Activated CD8-positive, alpha-beta T cell treated with anti-CD3 and anti-CD28 coated beads, Interleukin-2, amount 10 ng/mL, durations not matched to agents 7 days and 5 days (primary cell): ENCODE data around the gene THADA. TPM values are rescaled to one million over a fixed set of nuclear protein-coding genes. Genes with fewer than 3 reads are reported as not detected.

ENCODE experiments used
- ATAC-seq: fragments of 150-1000 bp; cut with Tn5 transposase; one replicate; pipeline ENCODE4 v1.10.0; 2021; ENCODE audit warnings: moderate library complexity
- CTCF ChIA-PET: fragments of 350-600 bp; sonication (Branson Sonifier 250); formaldehyde crosslinking; loops from one replicate; lab custom pipeline; 2021; ENCODE audit warnings: antibody characterized with exemption; lab: Charles Lee
- POLR2A ChIA-PET: fragments of 350-600 bp; sonication (Branson Sonifier 250); formaldehyde crosslinking; loops from one replicate; lab custom pipeline; 2021; ENCODE audit warnings: antibody characterized with exemption; lab: Charles Lee
- DNase-seq: peaks from one replicate; pipeline ENCODE4 v3.0.0-alpha.2; 2020
- H3K27ac Mint-ChIP-seq: one replicate; pipeline ENCODE4 v1.8.0; 2021; ENCODE audit warnings: mild to moderate bottlenecking, mixed read lengths
- H3K27me3 Mint-ChIP-seq: one replicate; pipeline ENCODE4 v1.8.0; 2021; ENCODE audit warnings: low read depth, mixed read lengths
- H3K36me3 Mint-ChIP-seq: one replicate; pipeline ENCODE4 v1.8.0; 2021; ENCODE audit warnings: low read depth, mixed read lengths
- H3K4me1 Mint-ChIP-seq: one replicate; pipeline ENCODE4 v1.8.0; 2021; ENCODE audit warnings: low read depth, mixed read lengths
- H3K4me3 Mint-ChIP-seq: one replicate; pipeline ENCODE4 v1.8.0; 2021; ENCODE audit warnings: mild to moderate bottlenecking, mixed read lengths
- H3K9me3 Mint-ChIP-seq: one replicate; pipeline ENCODE4 v1.8.0; 2022; ENCODE audit warnings: mixed read lengths; ENCODE audit not compliant: insufficient read depth
- total RNA-seq, 2 experiments: library from RNA; stranded (reverse); gene quantifications; one replicate each; pipeline ENCODE4 v1.2.3, GENCODE V29; 2021

Gene THADA
- total RNA-seq, 2 experiments from 2014 or later = 27.0 to 31.9 TPM

DNA sequence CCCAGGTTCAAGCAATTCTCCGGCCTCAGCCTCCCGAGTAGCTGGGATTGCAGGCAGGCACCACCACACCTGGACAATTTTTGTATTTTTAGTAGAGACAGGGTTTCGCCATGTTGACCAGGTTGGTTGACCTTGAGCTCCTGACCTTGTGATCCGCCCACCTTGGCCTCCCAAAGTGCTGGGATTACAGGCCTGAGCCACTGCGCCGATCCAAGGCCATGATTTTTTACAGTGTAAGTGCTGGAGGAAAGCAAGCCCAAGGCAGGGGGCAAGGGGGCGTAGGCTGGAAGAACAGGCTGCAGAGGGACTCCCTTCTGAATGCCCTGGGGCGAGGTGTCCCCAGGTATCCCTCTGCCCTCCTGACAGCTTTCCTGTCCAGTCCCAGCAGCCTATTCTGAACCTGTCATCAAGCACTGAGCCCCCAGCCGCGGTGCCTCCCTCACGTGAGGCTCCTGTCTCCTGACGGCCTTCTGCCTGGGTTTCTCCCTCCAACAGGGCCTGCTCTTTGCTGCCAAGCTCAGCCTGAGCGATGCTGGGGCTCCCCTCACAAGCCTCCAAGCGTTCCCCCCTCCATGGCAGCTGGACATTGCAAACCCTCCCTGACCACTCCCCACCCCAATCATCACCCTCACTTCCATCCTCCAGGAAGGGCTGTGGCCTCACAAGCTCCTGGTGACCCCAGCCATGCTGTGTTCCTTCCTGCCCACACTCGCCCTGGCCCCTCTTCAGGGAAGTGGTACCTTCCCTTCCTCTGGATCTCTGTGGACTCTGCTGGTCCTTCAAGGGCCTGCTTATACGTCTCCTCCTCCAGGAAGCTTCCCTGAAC lies 407.1 kb downstream of the THADA start:
- ATAC-seq (no peak), DNase-seq (no peak)
- ChIA-PET POLR2A (interaction anchor here (1.2 kb wide), 1 partner anchor 56 kb away, joined by 3 read pairs; no protein-coding TSS in a partner anchor), CTCF (interaction anchor here (3.0 kb wide), 1 partner anchor 14 kb away, joined by 14 read pairs; no protein-coding TSS in a partner anchor)
- Mint-ChIP-seq H3K9me3 (no peaks in the 10 kb centered on the region), H3K4me1 (peaks cover 63% of the 10 kb centered on the region), H3K27ac (peak overlapping the region; percentile 16), H3K4me3 (no peak overlapping the region), H3K36me3 (no peaks in the 10 kb centered on the region), H3K27me3 (no peaks in the 10 kb centered on the region)

DNA sequence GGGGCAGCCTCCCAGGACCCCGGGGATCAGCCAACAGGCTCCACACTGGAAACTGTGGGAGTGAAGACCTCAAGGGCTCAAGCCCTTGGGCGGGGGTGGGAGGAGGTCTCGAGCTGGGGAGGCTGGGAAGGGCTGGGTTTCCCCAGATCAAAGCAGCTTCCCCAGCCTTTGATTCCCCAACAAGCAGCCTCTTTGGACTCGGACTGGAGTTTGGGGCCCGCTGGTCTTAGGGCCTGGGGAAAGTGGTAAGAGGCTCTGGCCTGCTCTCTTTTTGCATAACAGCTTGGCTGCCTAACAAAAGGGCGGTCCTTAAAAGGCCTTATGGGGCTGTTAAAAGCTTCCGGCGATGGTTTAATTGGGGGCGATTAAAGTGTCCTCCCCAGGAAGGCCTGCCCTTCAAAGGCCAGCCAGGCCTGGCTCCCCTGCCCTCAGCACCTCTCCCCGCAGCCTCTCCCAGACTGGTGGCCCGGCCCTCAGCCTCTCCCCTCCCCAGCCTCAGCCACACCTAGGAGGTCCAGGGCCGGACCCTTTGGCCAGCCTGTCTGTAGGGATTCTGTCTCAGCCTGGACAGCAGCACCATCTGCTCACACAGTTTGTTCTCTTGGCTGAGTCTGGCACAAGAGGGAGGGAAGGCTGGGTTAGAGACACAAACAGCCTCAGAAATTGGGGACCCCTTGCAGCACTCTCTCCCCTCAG lies 409.0 kb downstream of the THADA start:
- CTCF ChIA-PET = interaction anchor here (1.3 to 3.0 kb wide), 2 partner anchors 12 to 38 kb away, joined by 3 to 14 read pairs; no protein-coding TSS in a partner anchor
- Mint-ChIP-seq H3K9me3 (no peaks in the 10 kb centered on the region), H3K4me3 (no peak overlapping the region), H3K4me1 (peaks cover 46% of the 10 kb centered on the region), H3K27ac (no peak overlapping the region), H3K36me3 (no peaks in the 10 kb centered on the region), H3K27me3 (no peaks in the 10 kb centered on the region)
- DNase-seq = no peak
- POLR2A ChIA-PET = interaction anchor here (1.0 to 2.0 kb wide), 2 partner anchors 12 to 40 kb away, joined by 4 to 7 read pairs; partner anchors contain the start of gene ZFP36L2
- no peak for ATAC-seq

DNA sequence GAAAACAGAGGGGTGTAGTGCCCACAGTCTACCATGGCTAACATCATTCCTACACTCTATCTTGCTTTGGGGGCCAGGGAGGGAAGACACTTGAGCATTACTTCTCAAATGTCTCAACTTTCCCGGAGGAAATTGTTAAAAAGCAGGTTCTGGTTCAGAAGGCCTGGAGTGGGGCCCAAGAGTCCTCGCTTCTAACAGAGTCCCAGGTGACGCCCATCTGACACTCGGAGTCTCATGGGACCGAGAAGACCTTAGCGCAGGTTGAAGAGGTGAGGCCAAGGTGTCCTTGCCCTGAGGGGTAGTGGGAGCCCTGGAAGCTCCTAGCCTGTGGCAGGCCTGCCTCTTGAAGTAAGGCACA lies 409.5 kb downstream of the THADA start:
- no peak for ATAC-seq

DNA sequence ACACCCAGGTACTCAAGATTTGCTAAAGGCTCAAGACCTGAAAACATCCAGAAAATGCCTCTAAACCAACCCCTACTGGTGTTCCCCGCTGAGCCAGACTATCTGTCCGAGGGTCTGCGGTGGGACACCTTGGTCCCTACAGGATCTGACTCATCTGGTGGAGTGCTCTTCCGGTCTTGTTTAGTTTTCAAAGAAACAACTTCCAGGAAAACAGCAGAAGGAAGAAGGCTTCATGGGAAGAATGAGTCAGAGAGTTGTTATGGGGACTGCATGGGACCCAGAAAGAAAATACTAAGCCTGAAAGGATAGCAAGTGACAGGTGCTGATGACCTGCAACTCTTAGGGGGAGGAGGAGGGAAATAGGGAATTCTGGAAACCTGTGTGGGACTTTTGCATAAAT lies 410.7 kb downstream of the THADA start:
- DNase-seq (no peak), ATAC-seq (no peak)
- ChIA-PET POLR2A (no interaction called here), CTCF (no interaction called here)
- Mint-ChIP-seq H3K27me3 (no peaks in the 10 kb centered on the region), H3K36me3 (no peaks in the 10 kb centered on the region), H3K4me1 (peaks cover 42% of the 10 kb centered on the region), H3K27ac (peak overlapping the region; percentile 11), H3K9me3 (no peaks in the 10 kb centered on the region), H3K4me3 (no peak overlapping the region)

More for the DNA sequence above, 409.5 kb downstream of the THADA start:
- Mint-ChIP-seq H3K4me1 (peaks cover 44% of the 10 kb centered on the region), H3K27ac (no peak overlapping the region), H3K4me3 (no peak overlapping the region), H3K36me3 (no peaks in the 10 kb centered on the region), H3K9me3 (no peaks in the 10 kb centered on the region), H3K27me3 (no peaks in the 10 kb centered on the region)
- DNase-seq = no peak
- POLR2A ChIA-PET = interaction anchor here (1.0 to 2.0 kb wide), 2 partner anchors 12 to 41 kb away, joined by 4 to 7 read pairs; partner anchors contain the start of gene ZFP36L2
- CTCF ChIA-PET = interaction anchor here (1.3 to 3.0 kb wide), 2 partner anchors 12 to 38 kb away, joined by 3 to 14 read pairs; no protein-coding TSS in a partner anchor

DNA sequence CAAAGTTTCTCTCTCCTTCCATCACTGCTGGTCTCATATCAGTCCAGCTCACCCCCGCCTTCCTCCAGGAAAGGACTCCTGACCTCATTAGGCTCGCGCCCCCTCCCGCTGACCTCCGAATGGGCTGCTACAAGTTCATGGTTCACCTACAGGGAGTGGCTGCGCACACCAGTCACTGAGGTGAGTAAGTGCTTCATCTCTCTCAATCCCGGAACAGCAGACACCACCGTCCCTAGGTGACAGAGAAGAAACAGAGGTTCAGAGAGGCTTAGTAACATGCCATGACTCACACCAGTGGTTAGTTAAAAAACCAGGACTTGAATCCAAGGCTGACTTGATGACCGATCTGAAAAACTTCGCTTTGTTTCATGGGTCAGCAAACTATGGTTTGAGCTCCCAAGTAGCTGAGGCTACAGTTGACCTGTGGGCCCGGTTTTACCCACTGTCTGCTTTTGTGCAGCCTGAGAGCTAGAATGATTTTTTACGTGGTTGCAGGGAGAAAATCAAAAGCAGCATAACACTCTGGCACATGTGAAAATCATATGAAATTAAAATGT lies 411.4 kb downstream of the THADA start:
- ChIA-PET CTCF (no interaction called here), POLR2A (no interaction called here)
- ATAC-seq = peak; percentile 78
- Mint-ChIP-seq H3K27ac (peak overlapping the region; percentile 68), H3K27me3 (no peaks in the 10 kb centered on the region), H3K9me3 (no peaks in the 10 kb centered on the region), H3K4me1 (peaks cover 42% of the 10 kb centered on the region), H3K36me3 (no peaks in the 10 kb centered on the region), H3K4me3 (no peak overlapping the region)
- DNase-seq = peak; percentile 58

DNA sequence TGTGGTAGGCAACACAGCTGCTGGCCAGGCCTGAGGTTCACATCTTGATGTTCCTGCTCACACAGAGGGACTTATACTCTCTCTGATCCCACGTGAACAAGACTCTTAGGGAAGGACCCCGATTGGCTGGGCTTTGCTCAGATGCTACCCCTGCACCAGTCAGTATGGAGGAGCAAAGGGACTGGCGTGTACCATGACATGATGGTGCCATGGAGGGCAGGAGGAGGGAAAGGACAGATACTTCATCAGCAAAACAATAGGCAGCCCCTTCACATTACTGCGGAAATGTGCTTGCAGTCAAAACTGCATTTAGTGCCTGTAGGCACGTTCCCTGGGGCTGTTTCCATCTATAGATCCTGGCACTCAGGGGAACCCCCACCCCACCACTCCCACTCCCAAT lies 412.1 kb downstream of the THADA start:
- Mint-ChIP-seq H3K27me3 (no peaks in the 10 kb centered on the region), H3K4me1 (peaks cover 43% of the 10 kb centered on the region), H3K36me3 (no peaks in the 10 kb centered on the region), H3K27ac (no peak overlapping the region), H3K4me3 (no peak overlapping the region), H3K9me3 (no peaks in the 10 kb centered on the region)
- DNase-seq (no peak), ATAC-seq (no peak)
- ChIA-PET POLR2A (interaction anchor here (0.8 to 0.9 kb wide), 2 partner anchors 9 to 44 kb away, joined by 3 read pairs; no protein-coding TSS in a partner anchor), CTCF (no interaction called here)

DNA sequence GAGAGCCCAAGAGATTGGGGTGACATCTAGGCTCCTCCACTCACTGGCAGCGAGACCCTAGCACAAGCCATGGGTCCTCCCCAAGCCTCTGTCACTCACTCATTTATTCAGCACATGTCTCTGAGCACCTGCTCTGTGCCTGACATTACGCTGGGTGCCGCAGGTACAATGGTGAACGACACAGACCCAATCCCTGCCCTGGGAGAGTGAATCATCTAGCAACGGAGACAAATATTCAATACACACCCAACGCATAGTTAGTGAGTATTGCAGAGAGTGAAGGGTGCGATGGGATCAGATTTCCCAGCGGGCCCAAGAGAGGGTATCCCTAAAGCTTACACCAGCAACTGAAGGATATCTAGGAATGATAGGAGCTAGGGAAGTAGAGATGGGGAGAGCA lies 414.9 kb downstream of the THADA start:
- H3K9me3 Mint-ChIP-seq = no peaks in the 10 kb centered on the region
- ATAC-seq (no peak), DNase-seq (no peak)
- peaks cover 51% of the 10 kb centered on the region for H3K4me1 Mint-ChIP-seq
- peak overlapping the region; percentile 35 for H3K27ac Mint-ChIP-seq
- no peaks in the 10 kb centered on the region for H3K27me3 Mint-ChIP-seq
- POLR2A ChIA-PET = interaction anchor here (13.8 kb wide), 1 partner anchor 43 kb away, joined by 248 read pairs; the partner anchor contains the start of gene ZFP36L2
- H3K4me3 Mint-ChIP-seq = no peak overlapping the region
- CTCF ChIA-PET = interaction anchor here (0.6 to 4.7 kb wide), 8 partner anchors 11 to 304 kb away, joined by 3 to 27 read pairs (median 4); no protein-coding TSS in a partner anchor
- H3K36me3 Mint-ChIP-seq = no peaks in the 10 kb centered on the region

Other genes with a start within 250 kb of the THADA start
- gene PLEKHH2, start 41.2 kb upstream of the THADA start, total RNA-seq = under 1 TPM; 0.32 to 0.57 TPM
- not detected for gene C1GALT1C1L, start 80.4 kb upstream of the THADA start, total RNA-seq
- 1 to 10 TPM; 2.8 to 3.2 TPM for gene DYNC2LI1, start 178.0 kb upstream of the THADA start, total RNA-seq
- not detected for gene ABCG5, start 242.8 kb upstream of the THADA start, total RNA-seq
- not detected for gene ABCG8, start 242.9 kb upstream of the THADA start, total RNA-seq